Stimulated activated naive CD8-positive, alpha-beta T cell treated with anti-CD3 and anti-CD28 coated beads, Interleukin-15, Interleukin-2, amounts not matched to agents 100 ng/mL and 50 ng/mL, for 24 hours (primary cell): ENCODE data around the gene ZNF423.

Experiments used
- H3K27ac Mint-ChIP-seq: one replicate; pipeline ENCODE4 v1.8.0; 2021; ENCODE audit warnings: mild to moderate bottlenecking, mixed read lengths
- H3K27me3 Mint-ChIP-seq: one replicate; pipeline ENCODE4 v1.8.0; 2021; ENCODE audit warnings: mixed read lengths
- H3K36me3 Mint-ChIP-seq: one replicate; pipeline ENCODE4 v1.8.0; 2021; ENCODE audit warnings: low read depth, mixed read lengths
- H3K4me1 Mint-ChIP-seq: one replicate; pipeline ENCODE4 v1.8.0; 2021; ENCODE audit warnings: low read depth, mixed read lengths
- H3K4me3 Mint-ChIP-seq: one replicate; pipeline ENCODE4 v1.8.0; 2021; ENCODE audit warnings: mild to moderate bottlenecking, mixed read lengths
- H3K9me3 Mint-ChIP-seq: one replicate; pipeline ENCODE4 v1.8.0; 2021; ENCODE audit warnings: mixed read lengths

Gene ZNF423

GRCh38 chr16:49828533-49829267 is 27.2 kb downstream of the ZNF423 start:
- Mint-ChIP-seq H3K4me1 (no peaks in the 10 kb centered on the region), H3K36me3 (no peaks in the 10 kb centered on the region), H3K4me3 (no peak overlapping the region), H3K9me3 (no peaks in the 10 kb centered on the region), H3K27me3 (no peaks in the 10 kb centered on the region), H3K27ac (no peak overlapping the region)

- Mint-ChIP-seq H3K4me1 (no peaks in the 10 kb centered on the region), H3K27ac (no peak overlapping the region), H3K36me3 (no peaks in the 10 kb centered on the region), H3K4me3 (no peak overlapping the region), H3K9me3 (no peaks in the 10 kb centered on the region), H3K27me3 (no peaks in the 10 kb centered on the region)
Measured at GRCh38 chr16:49827805-49828438, 28.0 kb downstream of the ZNF423 start.

DNA sequence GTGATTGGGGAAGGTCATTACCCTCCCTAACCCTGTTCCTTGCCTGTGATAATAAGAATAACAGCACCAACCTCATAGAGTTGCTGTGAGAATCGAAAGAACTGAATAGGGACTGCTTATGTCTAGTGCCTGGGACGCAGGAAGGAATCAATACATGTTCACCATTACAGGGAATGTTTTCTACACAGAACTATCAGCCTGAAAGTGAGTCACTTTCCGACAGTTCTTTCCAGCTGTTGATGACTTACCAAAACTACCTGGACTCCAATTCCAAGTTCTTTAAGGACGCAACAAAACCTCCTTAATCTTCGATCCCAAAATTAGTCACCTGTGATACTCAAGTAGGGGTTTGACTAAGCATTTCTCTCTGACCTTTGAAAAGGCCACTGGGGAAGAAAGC is 29.4 kb downstream of the ZNF423 start:
- Mint-ChIP-seq H3K27ac (no peak overlapping the region), H3K9me3 (no peaks in the 10 kb centered on the region), H3K4me1 (no peaks in the 10 kb centered on the region), H3K4me3 (no peak overlapping the region), H3K27me3 (no peaks in the 10 kb centered on the region), H3K36me3 (no peaks in the 10 kb centered on the region)

DNA sequence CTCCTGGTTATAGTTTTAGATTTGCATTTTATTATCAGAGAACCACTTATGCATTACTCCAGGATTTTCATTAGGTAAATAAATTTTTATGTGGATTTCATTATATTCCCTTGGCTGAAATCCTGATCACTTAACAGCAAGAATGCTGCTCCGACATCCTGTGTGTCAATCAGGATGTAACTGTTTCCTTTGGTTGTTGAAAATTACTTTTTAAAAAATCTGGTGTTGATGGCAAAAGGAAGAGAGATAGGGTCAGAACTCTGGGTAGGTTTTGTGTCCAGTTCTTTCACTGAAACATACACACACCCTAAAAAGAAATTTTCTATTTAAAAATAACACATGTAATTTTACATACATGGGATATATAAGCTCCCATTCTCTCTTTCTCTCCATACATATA is 30.9 kb downstream of the ZNF423 start:
- no peak overlapping the region for H3K4me3 Mint-ChIP-seq
- H3K9me3 Mint-ChIP-seq: no peaks in the 10 kb centered on the region
- no peaks in the 10 kb centered on the region for H3K4me1 Mint-ChIP-seq

DNA sequence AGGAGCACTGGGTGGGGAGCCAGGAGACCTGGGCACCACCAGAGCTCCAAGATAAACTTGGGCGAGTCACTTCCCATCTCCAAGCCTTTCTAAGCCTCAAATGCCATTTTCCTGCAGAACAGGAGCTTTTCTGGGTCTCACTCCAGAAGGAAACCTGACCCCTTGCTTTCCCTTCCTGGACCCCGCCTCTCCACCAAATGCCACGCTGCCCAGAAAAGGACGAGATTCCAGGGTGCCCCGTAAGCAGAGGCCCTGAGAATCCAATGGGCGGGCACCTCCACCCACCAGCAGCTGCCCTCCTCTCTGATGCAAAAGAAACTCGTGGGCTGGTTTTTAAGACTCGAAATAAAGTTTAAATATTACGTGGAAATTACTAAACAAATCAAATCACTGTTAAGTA is 31.3 kb downstream of the ZNF423 start:
- H3K9me3 Mint-ChIP-seq: no peaks in the 10 kb centered on the region
- no peaks in the 10 kb centered on the region for H3K4me1 Mint-ChIP-seq

More for the DNA sequence above, 30.9 kb downstream of the ZNF423 start:
- H3K27ac Mint-ChIP-seq: no peak overlapping the region
- no peaks in the 10 kb centered on the region for H3K36me3 Mint-ChIP-seq
- H3K27me3 Mint-ChIP-seq: no peaks in the 10 kb centered on the region

DNA sequence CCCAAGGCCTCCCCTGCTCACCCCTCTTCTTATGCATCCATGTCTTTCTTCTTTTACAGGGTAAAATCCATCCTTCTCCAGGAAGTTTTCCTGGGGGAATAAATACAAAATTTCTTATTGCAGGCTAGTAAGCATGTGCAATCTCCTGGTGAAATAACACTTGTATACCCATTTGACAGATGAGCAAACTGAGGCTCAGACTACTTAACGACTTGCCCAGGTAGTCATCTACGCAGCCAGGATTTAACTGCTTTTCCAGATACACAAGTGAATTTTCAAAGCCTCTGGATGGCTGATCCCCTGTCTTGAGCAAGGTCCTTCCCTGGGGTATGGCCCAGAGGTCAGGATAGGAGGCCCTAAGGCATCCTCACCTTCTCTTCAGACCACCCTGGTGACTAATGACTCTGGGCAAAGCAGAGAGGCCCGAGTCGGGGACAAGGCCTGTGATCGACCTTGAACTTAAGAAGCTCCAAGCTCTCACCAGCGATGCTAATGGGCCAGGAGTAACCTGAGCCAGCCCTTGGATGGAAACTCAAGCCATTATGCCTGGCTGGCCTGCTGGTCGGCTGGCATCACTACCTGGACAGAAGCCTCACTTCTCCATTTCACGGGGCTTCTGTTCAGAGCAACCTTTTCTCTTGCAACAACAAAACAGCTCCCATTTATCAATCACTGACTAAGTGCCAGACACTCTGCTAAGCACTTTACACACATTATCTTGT is 33.1 kb downstream of the ZNF423 start:
- H3K4me3 Mint-ChIP-seq: no peak overlapping the region
- no peaks in the 10 kb centered on the region for H3K9me3 Mint-ChIP-seq
- H3K4me1 Mint-ChIP-seq: no peaks in the 10 kb centered on the region
- no peaks in the 10 kb centered on the region for H3K27me3 Mint-ChIP-seq
- no peak overlapping the region for H3K27ac Mint-ChIP-seq
- no peaks in the 10 kb centered on the region for H3K36me3 Mint-ChIP-seq

More for the DNA sequence above, 31.3 kb downstream of the ZNF423 start:
- Mint-ChIP-seq H3K27me3 (no peaks in the 10 kb centered on the region), H3K36me3 (no peaks in the 10 kb centered on the region), H3K4me3 (no peak overlapping the region), H3K27ac (no peak overlapping the region)

DNA sequence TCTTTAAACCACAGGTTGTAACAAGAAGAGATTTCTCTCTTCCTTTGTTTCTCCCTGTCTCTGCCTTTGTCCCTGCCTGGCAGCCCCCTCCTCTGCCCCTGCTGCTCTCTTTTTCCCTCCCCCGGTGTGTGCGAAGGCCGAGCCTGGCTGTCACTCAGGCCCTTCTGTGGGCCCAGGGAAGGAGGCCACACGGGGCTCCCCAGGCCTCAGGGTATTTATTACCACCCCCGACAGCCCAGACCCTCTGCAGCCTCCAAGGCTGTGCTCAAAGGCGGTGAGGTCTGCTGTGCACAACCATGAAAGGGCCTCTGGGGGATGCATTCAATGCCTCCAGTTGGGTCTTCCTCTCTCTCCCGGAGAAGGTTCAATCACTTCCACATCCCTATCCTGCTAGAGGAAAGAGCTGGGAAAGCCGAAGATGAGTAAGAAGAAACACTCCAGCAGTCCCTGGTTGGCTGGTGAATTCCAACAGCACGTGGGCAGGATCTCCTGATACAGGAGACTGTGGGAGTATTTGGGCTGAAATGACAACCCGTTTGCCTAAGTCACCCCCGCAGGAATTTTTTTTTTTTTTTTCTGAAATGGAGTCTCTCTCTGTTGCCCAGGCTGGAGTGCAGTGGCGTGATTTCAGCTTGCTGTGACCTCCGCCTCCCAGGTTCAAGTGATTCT is 34.2 kb downstream of the ZNF423 start:
- Mint-ChIP-seq H3K9me3 (no peaks in the 10 kb centered on the region), H3K27me3 (no peaks in the 10 kb centered on the region), H3K4me1 (no peaks in the 10 kb centered on the region), H3K27ac (no peak overlapping the region), H3K36me3 (no peaks in the 10 kb centered on the region), H3K4me3 (no peak overlapping the region)

GRCh38 chr16:49821156-49821555 is 34.8 kb downstream of the ZNF423 start:
- Mint-ChIP-seq H3K4me1 (no peaks in the 10 kb centered on the region), H3K27ac (no peak overlapping the region), H3K4me3 (no peak overlapping the region), H3K27me3 (no peaks in the 10 kb centered on the region), H3K9me3 (no peaks in the 10 kb centered on the region), H3K36me3 (no peaks in the 10 kb centered on the region)

- H3K4me1 Mint-ChIP-seq: no peaks in the 10 kb centered on the region
- no peaks in the 10 kb centered on the region for H3K9me3 Mint-ChIP-seq
- H3K27me3 Mint-ChIP-seq: no peaks in the 10 kb centered on the region
- H3K36me3 Mint-ChIP-seq: no peaks in the 10 kb centered on the region
- H3K27ac Mint-ChIP-seq: no peak overlapping the region
- H3K4me3 Mint-ChIP-seq: no peak overlapping the region
Measured at GRCh38 chr16:49817754-49818507, 38.0 kb downstream of the ZNF423 start.

DNA sequence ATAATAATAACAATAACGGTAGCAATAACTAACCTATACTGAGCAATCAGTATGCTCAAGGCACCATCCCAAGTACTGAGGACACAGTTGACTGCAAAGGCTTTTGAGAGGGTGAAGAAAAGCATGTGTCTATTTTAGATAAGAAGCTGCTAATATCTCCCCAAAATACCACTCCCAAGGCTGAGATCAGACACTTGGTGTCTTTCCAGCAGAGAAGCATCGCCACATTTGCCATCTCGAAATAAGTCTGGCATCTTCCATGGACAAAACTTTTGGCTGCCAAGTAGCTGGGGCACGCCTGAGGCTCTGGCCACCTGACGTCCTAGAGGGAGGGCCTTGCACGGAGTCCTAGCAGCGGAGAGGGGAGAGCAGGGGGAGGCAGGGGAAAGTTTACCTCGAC is 39.0 kb downstream of the ZNF423 start:
- no peaks in the 10 kb centered on the region for H3K9me3 Mint-ChIP-seq
- H3K27me3 Mint-ChIP-seq: no peaks in the 10 kb centered on the region
- no peak overlapping the region for H3K27ac Mint-ChIP-seq
- no peaks in the 10 kb centered on the region for H3K4me1 Mint-ChIP-seq
- H3K36me3 Mint-ChIP-seq: no peaks in the 10 kb centered on the region
- H3K4me3 Mint-ChIP-seq: no peak overlapping the region

GRCh38 chr16:49811644-49812334 is 44.1 kb downstream of the ZNF423 start:
- no peak overlapping the region for H3K4me3 Mint-ChIP-seq
- H3K4me1 Mint-ChIP-seq: no peaks in the 10 kb centered on the region

GRCh38 chr16:49810831-49811230 is 45.1 kb downstream of the ZNF423 start:
- Mint-ChIP-seq H3K4me3 (no peak overlapping the region), H3K4me1 (no peaks in the 10 kb centered on the region), H3K36me3 (no peaks in the 10 kb centered on the region), H3K27ac (no peak overlapping the region), H3K9me3 (no peaks in the 10 kb centered on the region), H3K27me3 (no peaks in the 10 kb centered on the region)

More at GRCh38 chr16:49811644-49812334, 44.1 kb downstream of the ZNF423 start:
- Mint-ChIP-seq H3K36me3 (no peaks in the 10 kb centered on the region), H3K9me3 (no peaks in the 10 kb centered on the region), H3K27me3 (no peaks in the 10 kb centered on the region), H3K27ac (no peak overlapping the region)

- H3K9me3 Mint-ChIP-seq: no peaks in the 10 kb centered on the region
- H3K36me3 Mint-ChIP-seq: no peaks in the 10 kb centered on the region
- no peaks in the 10 kb centered on the region for H3K27me3 Mint-ChIP-seq
- H3K4me1 Mint-ChIP-seq: no peaks in the 10 kb centered on the region
- H3K4me3 Mint-ChIP-seq: no peak overlapping the region
- H3K27ac Mint-ChIP-seq: no peak overlapping the region
Measured at GRCh38 chr16:49809561-49809960, 46.4 kb downstream of the ZNF423 start.

DNA sequence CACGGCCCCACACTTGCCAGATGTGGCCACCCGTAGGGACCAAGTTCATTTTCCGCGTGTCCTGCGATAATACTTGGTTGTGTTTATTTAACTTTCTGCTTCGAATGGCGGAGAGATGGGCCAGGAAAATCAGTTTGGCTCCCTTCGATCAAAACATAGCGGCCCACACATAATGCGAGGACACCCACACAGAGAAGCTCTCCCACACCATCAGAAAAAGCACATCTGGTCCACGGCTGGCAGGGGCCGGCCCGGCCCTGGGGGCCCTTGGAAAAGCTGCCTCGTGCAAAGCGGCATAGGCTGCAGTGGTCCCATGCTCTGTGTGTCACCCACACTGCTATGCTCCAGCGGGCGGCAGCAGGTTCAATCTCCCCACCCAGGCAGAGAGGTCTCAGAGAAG is 46.9 kb downstream of the ZNF423 start:
- Mint-ChIP-seq H3K4me3 (no peak overlapping the region), H3K27ac (no peak overlapping the region), H3K9me3 (no peaks in the 10 kb centered on the region), H3K36me3 (no peaks in the 10 kb centered on the region), H3K4me1 (no peaks in the 10 kb centered on the region), H3K27me3 (no peaks in the 10 kb centered on the region)
